NCI-H2029 treated with DMSO at 0.1 percent for 48 hours (cell line): ENCODE results near the gene TLR9.
"Not testable (repeated sequence)": the region's sequence is repeated elsewhere in the genome, so short reads cannot be mapped to it uniquely, and the experiment has no call there.

Source experiments
- DNase-seq: peaks from one replicate; lab custom pipeline; 2025; lab: John Stamatoyannopoulos, UW

The TLR9 gene

GRCh38 chr3:52194485-52195290, 30.8 kb downstream of the TLR9 start:
- DNase-seq: no peak

- DNase-seq: no peak
These were observed 32.4 kb downstream of the TLR9 start for GRCh38 chr3:52193065-52193464.

DNA sequence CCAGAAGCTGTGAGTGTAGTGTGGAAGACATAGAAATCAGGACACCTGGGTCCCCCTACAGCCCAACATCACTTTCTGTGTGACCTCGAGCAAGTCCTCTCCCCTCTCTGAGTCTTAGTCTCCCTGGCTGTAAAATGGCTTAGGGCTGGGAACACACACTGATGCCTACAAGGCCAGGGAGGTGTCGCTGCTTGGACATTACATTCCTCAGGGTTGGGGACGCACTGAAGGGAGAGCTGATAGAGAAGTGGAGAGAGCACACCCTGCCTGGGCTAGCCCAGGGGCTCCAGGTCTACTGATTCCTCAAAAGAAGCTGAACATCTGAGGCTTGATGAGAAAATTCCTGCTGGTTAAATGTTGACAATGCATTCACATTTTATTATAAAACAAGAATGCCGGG, 33.8 kb downstream of the TLR9 start:
- DNase-seq: no peak

- no peak for DNase-seq
These were observed 35.0 kb downstream of the TLR9 start for GRCh38 chr3:52190294-52191074.

DNA sequence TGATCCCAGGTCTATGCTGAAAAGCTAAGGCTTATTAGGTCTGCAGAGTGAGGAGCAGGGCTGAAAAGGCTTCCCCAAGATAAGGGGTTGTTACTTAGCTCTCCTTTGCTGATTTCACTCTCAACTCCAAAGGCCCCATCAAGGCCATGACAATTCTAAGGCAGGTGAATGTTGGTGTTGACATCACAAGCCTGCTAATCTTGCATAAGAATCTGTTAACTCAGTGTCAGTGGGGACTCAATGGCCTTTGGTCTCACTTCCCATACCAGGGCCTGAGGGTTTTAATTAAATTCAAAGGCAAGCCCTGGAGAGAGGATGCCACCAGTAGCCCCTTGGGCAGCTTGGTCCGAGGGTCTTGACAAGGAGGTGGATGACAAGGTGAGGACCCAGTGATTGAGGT, 36.9 kb downstream of the TLR9 start:
- no peak for DNase-seq

DNA sequence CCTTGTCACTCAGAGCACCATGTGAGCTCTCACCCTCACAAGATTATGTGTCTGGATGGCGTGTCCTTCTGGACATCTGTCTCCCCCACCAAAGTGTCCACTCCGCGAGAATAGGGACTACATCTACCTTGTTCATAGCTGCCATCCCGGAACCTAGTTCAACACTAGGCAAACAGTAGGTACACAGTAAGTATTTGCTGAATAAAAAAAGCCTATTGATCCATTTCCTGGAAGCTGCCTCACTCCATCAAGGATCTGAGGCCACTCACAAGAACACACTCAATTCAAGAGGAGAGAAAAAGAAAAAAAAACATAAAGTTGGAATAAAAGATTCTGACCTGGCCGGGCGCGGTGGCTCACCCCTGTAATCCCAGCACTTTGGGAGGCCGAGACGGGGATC, 38.7 kb downstream of the TLR9 start:
- DNase-seq: no peak

GRCh38 chr3:52185837-52186236, 39.6 kb downstream of the TLR9 start:
- no peak for DNase-seq

DNA sequence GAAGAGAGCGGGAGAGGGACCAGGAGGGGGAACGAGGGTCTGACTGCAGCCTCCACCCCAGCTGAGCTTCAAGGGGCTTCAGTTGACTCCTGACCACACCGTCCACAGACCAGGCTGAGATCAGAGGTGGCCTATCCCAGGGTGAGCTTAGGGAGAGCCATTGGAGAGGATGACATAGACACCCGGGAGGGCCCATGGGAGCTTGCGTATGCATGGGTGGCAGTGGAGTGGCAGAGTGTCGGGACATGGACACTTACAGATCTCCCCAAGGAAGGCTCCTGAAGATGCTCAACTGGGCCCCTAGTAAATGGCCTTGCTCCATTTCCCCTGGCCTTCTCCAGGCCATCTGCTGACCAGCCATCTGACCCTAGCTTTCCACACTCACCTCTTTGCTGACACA, 40.1 kb downstream of the TLR9 start:
- no peak for DNase-seq

- DNase-seq: no peak
These were observed 40.8 kb downstream of the TLR9 start for GRCh38 chr3:52184690-52185089.

DNA sequence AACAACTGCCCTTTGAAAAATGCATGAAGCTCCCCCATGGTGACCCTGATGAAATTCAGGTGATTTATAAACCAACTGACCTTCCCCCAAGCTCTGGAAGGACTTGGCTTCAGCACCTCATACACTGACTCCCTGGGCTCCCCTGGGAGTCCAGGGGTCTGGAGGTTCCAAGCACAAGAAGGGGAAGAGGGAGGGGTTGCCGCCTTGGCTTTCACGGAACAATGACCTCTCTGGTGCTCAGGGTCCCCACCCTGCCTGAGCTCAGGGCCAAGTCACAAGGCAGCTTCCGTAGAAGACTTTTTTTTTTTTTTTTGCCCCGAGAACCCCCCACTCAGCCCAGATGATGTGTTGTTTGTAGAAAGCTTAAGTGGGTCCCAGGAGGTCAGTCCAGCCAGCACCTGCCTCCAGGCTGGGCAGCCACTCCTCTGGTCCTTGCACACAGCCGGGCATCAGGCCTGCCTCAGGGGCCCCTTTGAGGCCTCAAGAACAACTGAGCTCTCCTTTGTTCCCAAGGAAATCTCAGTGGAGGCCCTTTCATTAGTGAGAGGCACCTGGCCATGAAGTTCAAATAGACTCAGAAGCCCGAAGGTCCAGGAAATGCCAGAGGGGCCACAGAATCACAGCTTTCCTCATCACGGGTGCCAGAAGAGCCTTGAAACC, 41.5 kb downstream of the TLR9 start:
- DNase-seq: no peak

DNA sequence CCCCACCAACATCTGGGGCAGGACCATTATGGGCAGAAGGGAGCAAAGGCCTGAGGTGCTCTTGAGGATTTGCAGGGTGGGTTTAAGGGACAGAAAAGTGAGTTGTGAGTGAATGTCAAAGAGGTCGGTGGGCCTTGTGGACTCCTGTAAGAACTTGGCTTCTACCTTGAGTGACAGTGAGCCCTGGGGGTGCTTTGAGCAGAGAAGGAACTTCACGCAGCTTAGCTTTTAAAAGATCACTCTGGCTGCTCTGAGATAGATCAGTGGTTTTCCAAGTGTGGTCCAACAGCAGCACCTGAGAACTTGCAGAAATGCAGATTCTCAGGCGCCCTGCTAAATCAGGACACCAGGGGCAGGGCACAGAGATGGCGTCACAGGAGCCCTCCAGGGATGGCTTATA, 42.8 kb downstream of the TLR9 start:
- DNase-seq: no peak

GRCh38 chr3:52182196-52182595, 43.2 kb downstream of the TLR9 start:
- DNase-seq: no peak

GRCh38 chr3:52181543-52181942, 43.9 kb downstream of the TLR9 start:
- DNase-seq: no peak

DNA sequence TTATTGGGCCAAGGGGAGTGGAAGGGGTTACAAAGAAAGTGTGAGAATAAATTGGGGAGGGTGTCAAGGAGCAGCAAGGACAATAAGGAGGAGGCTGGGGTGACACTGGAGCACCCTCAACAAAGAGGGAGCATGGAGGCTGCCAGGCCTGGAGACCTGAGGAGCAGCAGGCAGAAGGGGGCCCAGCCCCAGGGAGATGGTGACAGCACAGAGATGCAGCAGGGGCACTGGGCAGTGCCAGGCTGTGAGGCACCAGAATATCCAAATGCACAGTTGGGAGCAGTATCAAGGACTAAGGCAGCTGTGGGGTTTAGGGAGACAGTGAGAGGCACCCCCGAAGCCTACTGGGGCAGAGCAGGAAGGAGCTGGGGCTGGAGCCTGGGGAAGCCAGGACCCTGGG, 46.9 kb downstream of the TLR9 start:
- no peak for DNase-seq

DNA sequence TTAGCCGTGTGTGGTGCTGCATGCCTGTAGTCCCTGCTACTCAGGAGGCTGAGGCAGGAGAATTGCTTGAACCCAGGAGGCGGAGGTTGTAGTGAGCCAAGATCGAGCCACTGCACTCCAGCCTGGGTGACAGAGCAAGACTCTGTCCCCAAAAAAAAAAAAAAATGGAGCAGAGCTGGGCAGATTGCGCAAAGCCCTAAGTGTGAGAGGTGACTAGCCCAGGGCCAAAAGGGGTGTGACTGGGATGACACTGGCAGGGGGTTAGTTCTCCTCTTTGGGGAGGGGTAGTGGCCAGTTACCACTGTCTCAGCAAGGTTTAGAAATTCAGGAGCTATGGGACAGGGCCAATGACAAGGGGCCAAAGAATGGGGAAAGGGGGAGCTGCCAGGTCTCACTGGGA, 47.3 kb downstream of the TLR9 start:
- not testable (repeated sequence) for DNase-seq

- no peak for DNase-seq
These were observed 47.8 kb downstream of the TLR9 start for GRCh38 chr3:52177701-52178042.

DNA sequence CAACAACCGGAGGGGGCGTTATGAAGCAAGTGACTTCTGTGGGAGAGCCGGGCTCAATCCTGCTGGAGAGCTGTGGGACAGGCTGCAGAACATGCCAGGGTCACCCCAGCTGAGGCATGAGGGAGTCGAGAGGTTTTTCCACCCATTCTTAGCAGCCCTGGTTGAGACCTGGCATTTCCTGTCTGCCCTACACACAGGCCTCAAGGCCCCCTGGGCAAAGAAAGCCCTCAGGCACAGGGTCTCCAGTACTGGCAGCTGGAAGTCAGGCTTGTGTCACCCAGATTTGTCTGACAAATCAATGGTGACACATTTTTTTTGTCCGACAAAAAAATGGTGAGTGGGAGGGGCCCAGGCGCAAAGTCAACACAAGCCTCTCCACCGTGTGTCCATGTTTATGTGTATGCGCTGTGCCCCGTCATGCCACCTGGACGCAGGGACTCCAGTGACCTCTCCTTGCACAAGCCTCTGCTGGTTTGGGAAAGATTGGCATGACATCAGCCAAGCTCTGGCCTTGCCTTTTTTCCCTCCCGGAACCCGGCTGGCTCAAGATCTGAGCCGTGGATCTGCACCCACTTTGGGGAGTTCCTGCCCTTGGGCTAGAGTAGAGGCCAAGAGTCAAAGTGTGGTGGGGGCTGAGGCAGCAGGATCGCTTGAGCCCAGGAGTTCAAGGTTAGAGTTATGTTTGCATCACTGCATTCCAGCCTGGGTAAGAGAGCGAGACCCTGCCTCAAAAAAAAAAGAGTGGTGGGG, 48.3 kb downstream of the TLR9 start:
- DNase-seq: no peak

GRCh38 chr3:52176180-52176752, 49.2 kb downstream of the TLR9 start:
- DNase-seq: no peak

DNA sequence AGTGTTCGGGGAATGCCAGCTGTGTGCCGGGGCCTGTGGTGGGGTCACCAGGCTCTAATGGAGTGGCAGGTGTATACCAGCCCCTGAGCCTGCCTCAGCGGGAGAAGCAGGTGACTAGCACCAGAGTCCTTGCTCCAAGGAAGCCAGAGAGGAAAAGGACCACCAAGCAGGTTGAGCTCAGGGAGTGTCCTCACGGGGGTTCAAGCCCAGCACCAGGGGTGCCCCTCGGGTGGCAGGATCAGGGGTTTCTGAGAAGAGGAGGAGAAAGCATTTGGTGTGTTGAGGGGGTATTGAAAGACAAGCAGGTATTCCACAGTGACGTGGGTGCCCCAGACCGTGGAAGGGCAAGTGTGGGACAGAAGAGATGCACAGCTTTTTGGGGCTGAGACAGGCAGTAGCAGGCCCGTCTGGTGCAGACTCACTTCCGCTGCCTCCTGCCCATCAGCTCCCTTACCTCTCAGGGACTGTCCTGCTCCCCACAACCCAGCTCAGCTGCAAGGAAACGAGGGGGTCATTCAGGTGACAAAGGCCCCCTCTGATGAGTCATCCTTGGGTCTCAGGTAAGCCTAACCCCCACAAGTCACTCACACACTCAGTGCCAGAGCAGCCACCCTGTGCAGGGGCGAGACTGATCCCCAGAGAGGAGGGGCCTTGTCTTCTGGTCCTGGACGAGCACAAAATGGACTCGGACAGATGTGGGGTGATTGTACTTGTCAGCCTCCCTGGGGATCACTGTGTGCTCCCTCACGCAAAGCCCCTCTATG, 49.8 kb downstream of the TLR9 start:
- no peak for DNase-seq

GRCh38 chr3:52174896-52175295, 50.5 kb downstream of the TLR9 start:
- DNase-seq: no peak

- DNase-seq: no peak
These were observed 52.3 kb downstream of the TLR9 start for GRCh38 chr3:52173101-52173500.
